GM12878 (cell line): ENCODE measurements around the gene OPCML. TPM values are rescaled to one million over a fixed set of nuclear protein-coding genes. Genes with fewer than 3 reads are reported as not detected.

Source experiments
- BACH1 ChIP-seq: fragments of 450-650 bp; IDR thresholded peaks from 2 replicates; pipeline ENCODE4 v1.6.1; 2017; ENCODE audit warnings: mild to moderate bottlenecking, borderline replicate concordance
- MEF2B ChIP-seq: fragments of 450-650 bp; IDR thresholded peaks from 2 replicates; pipeline ENCODE4 v1.6.1; 2018; ENCODE audit warnings: mild to moderate bottlenecking, moderate library complexity; ENCODE audit not compliant: partially characterized antibody, poor library complexity, severe bottlenecking
- MYC ChIP-seq: IDR thresholded peaks from 2 replicates; pipeline ENCODE4 v1.6.1; 2011; ENCODE audit warnings: mild to moderate bottlenecking, low read length, moderate library complexity, inconsistent platforms; ENCODE audit not compliant: insufficient read depth, insufficient replicate concordance, insufficient read length, severe bottlenecking
- polyA plus RNA-seq, 11 experiments: library from polyadenylated mRNA; depleted of rRNA in 4 of 11; unstranded in 6 of 11; stranded (reverse) in 5 of 11; fragments of >200 nt; fragmentation: Nextera tagmentation in 4 of 11; fragmentation: Illumina TruSeq in 1 of 11; extraction: Ambion mirVana in 4 of 11; extraction: Trizol in 1 of 11; gene quantifications; 1 replicate in 1 of 11; 2 replicates in 10 of 11; pipeline versions ENCODE4 v1.2.1 to v1.2.3, GENCODE V29; 2011 to 2016; ENCODE audit warnings: inconsistent platforms in 2 of 11, missing spikeins in 2 of 11, low read depth in 1 of 11
- total RNA-seq, 4 experiments: library from RNA; depleted of rRNA in 3 of 4; stranded (reverse); fragments of >200 nt in 3 of 4; fragmentation: Illumina TruSeq in 1 of 4; extraction: Trizol in 1 of 4; gene quantifications; 2 replicates each; pipeline versions ENCODE4 v1.2.1 to v1.2.3, GENCODE V29; 2013 to 2021
- TF ChIP-seq, protein P1 (sequence below): fragments of 450-650 bp; IDR thresholded peaks from 2 replicates; pipeline ENCODE4 v1.6.1; 2017; ENCODE audit warnings: mild to moderate bottlenecking, moderate library complexity
- TF ChIP-seq, protein P2 (sequence below): fragments of 450-650 bp; formaldehyde crosslinking; IDR thresholded peaks from 2 replicates; pipeline ENCODE4 v1.5.0; 2022; ENCODE audit warnings: mild to moderate bottlenecking, missing genetic modification characterization

The OPCML gene
- total and polyA plus RNA-seq, 10 of the 15 experiments (the other 5 are each of a cell fraction or from before 2014, with no cell fraction given): 0.84 TPM; not detected in 9

DNA sequence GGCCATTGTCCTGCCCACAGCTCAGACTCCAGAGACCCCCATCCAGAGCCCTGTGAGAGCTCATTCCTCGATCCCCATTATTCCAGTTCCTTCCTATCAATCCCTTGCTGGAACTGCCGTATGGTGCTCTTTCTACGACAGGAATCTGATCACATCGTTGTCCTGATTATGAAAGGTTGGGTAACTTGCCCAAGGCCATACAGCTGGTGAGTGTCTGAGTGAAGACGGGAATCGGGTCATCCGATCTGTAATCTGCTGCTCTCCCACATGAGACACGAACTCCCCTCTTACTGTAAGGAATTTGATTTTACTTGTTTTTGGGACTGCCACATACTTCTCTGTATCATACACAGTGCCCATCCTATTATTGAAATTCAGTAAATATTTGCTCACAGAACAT, 149.1 kb downstream of the OPCML start (continued):
- TF ChIP-seq MEF2B (no peak), MYC (no peak), BACH1 (no peak)
- TF ChIP-seq, protein P1, sequence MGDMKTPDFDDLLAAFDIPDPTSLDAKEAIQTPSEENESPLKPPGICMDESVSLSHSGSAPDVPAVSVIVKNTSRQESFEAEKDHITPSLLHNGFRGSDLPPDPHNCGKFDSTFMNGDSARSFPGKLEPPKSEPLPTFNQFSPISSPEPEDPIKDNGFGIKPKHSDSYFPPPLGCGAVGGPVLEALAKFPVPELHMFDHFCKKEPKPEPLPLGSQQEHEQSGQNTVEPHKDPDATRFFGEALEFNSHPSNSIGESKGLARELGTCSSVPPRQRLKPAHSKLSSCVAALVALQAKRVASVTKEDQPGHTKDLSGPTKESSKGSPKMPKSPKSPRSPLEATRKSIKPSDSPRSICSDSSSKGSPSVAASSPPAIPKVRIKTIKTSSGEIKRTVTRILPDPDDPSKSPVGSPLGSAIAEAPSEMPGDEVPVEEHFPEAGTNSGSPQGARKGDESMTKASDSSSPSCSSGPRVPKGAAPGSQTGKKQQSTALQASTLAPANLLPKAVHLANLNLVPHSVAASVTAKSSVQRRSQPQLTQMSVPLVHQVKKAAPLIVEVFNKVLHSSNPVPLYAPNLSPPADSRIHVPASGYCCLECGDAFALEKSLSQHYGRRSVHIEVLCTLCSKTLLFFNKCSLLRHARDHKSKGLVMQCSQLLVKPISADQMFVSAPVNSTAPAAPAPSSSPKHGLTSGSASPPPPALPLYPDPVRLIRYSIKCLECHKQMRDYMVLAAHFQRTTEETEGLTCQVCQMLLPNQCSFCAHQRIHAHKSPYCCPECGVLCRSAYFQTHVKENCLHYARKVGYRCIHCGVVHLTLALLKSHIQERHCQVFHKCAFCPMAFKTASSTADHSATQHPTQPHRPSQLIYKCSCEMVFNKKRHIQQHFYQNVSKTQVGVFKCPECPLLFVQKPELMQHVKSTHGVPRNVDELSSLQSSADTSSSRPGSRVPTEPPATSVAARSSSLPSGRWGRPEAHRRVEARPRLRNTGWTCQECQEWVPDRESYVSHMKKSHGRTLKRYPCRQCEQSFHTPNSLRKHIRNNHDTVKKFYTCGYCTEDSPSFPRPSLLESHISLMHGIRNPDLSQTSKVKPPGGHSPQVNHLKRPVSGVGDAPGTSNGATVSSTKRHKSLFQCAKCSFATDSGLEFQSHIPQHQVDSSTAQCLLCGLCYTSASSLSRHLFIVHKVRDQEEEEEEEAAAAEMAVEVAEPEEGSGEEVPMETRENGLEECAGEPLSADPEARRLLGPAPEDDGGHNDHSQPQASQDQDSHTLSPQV: no peak
- TF ChIP-seq, protein P2, sequence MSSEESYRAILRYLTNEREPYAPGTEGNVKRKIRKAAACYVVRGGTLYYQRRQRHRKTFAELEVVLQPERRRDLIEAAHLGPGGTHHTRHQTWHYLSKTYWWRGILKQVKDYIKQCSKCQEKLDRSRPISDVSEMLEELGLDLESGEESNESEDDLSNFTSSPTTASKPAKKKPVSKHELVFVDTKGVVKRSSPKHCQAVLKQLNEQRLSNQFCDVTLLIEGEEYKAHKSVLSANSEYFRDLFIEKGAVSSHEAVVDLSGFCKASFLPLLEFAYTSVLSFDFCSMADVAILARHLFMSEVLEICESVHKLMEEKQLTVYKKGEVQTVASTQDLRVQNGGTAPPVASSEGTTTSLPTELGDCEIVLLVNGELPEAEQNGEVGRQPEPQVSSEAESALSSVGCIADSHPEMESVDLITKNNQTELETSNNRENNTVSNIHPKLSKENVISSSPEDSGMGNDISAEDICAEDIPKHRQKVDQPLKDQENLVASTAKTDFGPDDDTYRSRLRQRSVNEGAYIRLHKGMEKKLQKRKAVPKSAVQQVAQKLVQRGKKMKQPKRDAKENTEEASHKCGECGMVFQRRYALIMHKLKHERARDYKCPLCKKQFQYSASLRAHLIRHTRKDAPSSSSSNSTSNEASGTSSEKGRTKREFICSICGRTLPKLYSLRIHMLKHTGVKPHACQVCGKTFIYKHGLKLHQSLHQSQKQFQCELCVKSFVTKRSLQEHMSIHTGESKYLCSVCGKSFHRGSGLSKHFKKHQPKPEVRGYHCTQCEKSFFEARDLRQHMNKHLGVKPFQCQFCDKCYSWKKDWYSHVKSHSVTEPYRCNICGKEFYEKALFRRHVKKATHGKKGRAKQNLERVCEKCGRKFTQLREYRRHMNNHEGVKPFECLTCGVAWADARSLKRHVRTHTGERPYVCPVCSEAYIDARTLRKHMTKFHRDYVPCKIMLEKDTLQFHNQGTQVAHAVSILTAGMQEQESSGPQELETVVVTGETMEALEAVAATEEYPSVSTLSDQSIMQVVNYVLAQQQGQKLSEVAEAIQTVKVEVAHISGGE (CRISPR knock-in tag): no peak
